ENCODE measurements around the gene OR1J1.
A peak's percentile ranks its signal among the peaks of the same experiment; 100 is the strongest.

The OR1J1 gene
- 0 reads per million in 2 experiments for total RNA-seq

- DNase-seq (ENCODE audit: low read depth) = no peak
These were observed at the start of gene OR1J1 for GRCh38 chr9:122477826-122478225. Gene OR1J1 (minus strand): TSS chr9:122477926. CDS start chr9:122477926, 0 bp downstream.

- no peak for DNase-seq (ENCODE audit: low read depth)
These were observed 49.5 kb upstream of the OR1J1 start, which contains the start of gene OR1N1 for GRCh38 chr9:122527193-122527592. Gene OR1N1 (minus strand): TSS chr9:122527293. CDS start chr9:122527293, 0 bp downstream.

- DNase-seq (ENCODE audit: low read depth) = no peak
These were observed 48.9 kb upstream of the OR1J1 start for GRCh38 chr9:122526602-122527001.

- no peak for DNase-seq (ENCODE audit: low read depth)
These were observed 41.6 kb upstream of the OR1J1 start for GRCh38 chr9:122519376-122519775.

- no peak for DNase-seq (ENCODE audit: low read depth)
These were observed 41.1 kb upstream of the OR1J1 start, which contains the start of gene OR1J4 for GRCh38 chr9:122518841-122519240. Gene OR1J4 (plus strand): TSS chr9:122519141. CDS start chr9:122519141, 0 bp downstream.

GRCh38 chr9:122518226-122518625 lies 40.5 kb upstream of the OR1J1 start:
- DNase-seq (ENCODE audit: low read depth) = no peak

- no peak for DNase-seq (ENCODE audit: low read depth)
These were observed 32.8 kb upstream of the OR1J1 start, which contains the start of gene OR1J2 for GRCh38 chr9:122510502-122510901. Gene OR1J2 (plus strand): TSS chr9:122510802. CDS start chr9:122510802, 0 bp downstream.

- no peak for DNase-seq (ENCODE audit: low read depth)
These were observed 29.2 kb upstream of the OR1J1 start for GRCh38 chr9:122506964-122507363.

GRCh38 chr9:122498883-122499288 lies 21.2 kb upstream of the OR1J1 start:
- DNase-seq (ENCODE audit: low read depth) = no peak

- DNase-seq (ENCODE audit: low read depth) = no peak
These were observed 1.3 kb upstream of the OR1J1 start for GRCh38 chr9:122479062-122479461.

GRCh38 chr9:122477346-122477745 lies 380 bp downstream of the OR1J1 start:
- DNase-seq (ENCODE audit: low read depth) = no peak

GRCh38 chr9:122475717-122476116 lies 2.0 kb downstream of the OR1J1 start:
- no peak for DNase-seq (ENCODE audit: low read depth)

- DNase-seq (ENCODE audit: low read depth) = no peak
These were observed 3.2 kb downstream of the OR1J1 start for GRCh38 chr9:122474561-122474960.

- no peak for DNase-seq (ENCODE audit: low read depth)
These were observed 9.0 kb downstream of the OR1J1 start for GRCh38 chr9:122468735-122469134.

GRCh38 chr9:122466456-122466855 lies 11.3 kb downstream of the OR1J1 start:
- no peak for DNase-seq (ENCODE audit: low read depth)

GRCh38 chr9:122464633-122465567 lies 12.8 kb downstream of the OR1J1 start:
- DNase-seq (ENCODE audit: low read depth) = peak; percentile 38

GRCh38 chr9:122463828-122464632 lies 13.7 kb downstream of the OR1J1 start:
- no peak for DNase-seq (ENCODE audit: low read depth)

GRCh38 chr9:122457787-122458186 lies 19.9 kb downstream of the OR1J1 start:
- DNase-seq (ENCODE audit: low read depth) = no peak

GRCh38 chr9:122456123-122456522 lies 21.6 kb downstream of the OR1J1 start:
- DNase-seq (ENCODE audit: low read depth) = no peak

- DNase-seq (ENCODE audit: low read depth) = no peak
These were observed 24.0 kb downstream of the OR1J1 start for GRCh38 chr9:122453677-122454135.

- no peak for DNase-seq (ENCODE audit: low read depth)
These were observed 30.8 kb downstream of the OR1J1 start for GRCh38 chr9:122446819-122447484.
